ENCODE measurements around the gene IGFLR1. TPM values are rescaled to one million over a fixed set of nuclear protein-coding genes. Genes with fewer than 3 reads are reported as not detected.

The IGFLR1 gene
- total RNA-seq, 4 donors from 2014 or later = 4.4 to 13.8 (median 5.9) TPM

- no peak for TF ChIP-seq CTCF (IDR thresholded peaks at IDR 0.05; ENCODE audit: low read depth)
These were observed 33.2 kb upstream of the IGFLR1 start, which contains the start of gene ARHGAP33 for GRCh38 chr19:35775298-35776101. Gene ARHGAP33, plus strand, starts transcription at chr19:35775564. Its CDS starts 95 bp downstream, at chr19:35775659.

GRCh38 chr19:35775046-35775297 lies 32.7 kb upstream of the IGFLR1 start:
- TF ChIP-seq CTCF (IDR thresholded peaks at IDR 0.05; ENCODE audit: low read depth) = no peak

DNA sequence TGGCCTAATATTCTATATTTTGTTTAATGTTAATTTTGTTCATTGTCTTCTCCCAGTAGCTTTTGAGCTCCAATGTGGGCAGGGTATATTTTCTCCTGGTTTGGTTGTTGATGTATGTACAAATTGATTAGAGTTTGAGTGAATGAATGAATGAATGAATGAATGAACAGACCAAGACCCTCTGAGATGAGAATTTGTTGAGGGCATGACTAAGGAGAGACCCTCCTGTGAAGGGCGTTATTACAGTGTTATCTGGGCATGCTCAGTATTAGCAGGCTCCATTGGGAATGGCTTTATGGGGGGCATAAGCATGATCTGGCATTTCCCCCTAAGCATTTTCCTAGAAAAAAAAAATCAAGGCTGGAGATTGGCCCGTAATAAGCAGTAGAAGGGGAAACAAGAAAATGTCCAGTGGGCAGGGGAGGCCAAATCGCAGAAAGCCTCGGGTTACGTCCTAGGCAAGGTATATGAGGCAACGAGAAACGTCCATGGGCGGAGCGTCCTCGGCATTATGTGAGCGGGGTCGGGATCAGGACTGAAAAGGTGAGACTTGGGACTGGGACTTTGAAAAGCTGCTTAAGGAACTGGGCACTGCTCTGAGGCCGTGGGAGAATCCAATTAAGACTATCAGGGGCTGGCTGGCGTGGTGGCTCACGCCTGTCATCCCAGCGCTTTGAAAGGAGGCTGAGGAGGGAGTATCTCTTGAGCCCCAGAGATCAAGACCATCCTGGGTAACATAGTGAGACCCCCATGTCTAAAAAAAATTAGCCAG lies 32.2 kb upstream of the IGFLR1 start:
- TF ChIP-seq CTCF (IDR thresholded peaks at IDR 0.05; ENCODE audit: low read depth) = no peak

DNA sequence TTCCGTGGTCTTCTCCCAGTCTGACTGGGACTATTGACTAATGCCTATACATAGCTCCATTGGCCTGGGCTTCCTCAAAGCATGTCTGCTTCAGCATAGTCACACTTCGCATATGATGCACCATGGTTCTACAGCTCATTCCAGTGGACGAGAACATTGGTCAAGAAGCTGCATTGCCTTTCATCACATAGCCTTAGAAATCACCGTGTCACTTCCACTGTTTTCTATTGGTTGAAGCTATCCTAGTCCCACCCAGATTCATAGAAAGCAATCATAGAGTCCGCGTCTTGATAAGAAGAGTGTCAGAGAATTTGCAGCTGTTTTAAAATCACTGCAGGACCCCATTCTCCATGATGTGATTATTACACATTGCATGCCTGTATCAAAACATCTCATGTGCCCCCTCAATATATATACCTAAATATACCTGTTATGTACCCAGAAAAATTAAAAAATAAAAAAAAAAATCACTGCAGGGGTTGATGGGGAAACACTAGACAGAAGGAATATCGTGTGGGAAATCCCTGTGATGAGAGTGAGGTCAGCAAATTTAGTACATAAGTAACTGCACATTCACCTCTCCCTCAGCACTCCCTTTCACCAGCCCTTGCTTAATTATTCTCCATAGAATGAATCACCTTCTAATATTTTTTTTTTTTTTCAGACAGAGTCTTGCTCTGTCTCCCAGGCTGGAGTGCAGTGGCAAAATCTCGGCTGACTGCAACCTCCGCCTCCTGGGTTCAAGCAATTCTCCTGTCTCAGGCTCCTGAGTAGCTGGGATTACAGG lies 31.0 kb upstream of the IGFLR1 start:
- no peak for TF ChIP-seq CTCF (IDR thresholded peaks at IDR 0.05; ENCODE audit: low read depth)

GRCh38 chr19:35768082-35768421 lies 25.8 kb upstream of the IGFLR1 start:
- no peak for TF ChIP-seq CTCF (IDR thresholded peaks at IDR 0.05; ENCODE audit: low read depth)

DNA sequence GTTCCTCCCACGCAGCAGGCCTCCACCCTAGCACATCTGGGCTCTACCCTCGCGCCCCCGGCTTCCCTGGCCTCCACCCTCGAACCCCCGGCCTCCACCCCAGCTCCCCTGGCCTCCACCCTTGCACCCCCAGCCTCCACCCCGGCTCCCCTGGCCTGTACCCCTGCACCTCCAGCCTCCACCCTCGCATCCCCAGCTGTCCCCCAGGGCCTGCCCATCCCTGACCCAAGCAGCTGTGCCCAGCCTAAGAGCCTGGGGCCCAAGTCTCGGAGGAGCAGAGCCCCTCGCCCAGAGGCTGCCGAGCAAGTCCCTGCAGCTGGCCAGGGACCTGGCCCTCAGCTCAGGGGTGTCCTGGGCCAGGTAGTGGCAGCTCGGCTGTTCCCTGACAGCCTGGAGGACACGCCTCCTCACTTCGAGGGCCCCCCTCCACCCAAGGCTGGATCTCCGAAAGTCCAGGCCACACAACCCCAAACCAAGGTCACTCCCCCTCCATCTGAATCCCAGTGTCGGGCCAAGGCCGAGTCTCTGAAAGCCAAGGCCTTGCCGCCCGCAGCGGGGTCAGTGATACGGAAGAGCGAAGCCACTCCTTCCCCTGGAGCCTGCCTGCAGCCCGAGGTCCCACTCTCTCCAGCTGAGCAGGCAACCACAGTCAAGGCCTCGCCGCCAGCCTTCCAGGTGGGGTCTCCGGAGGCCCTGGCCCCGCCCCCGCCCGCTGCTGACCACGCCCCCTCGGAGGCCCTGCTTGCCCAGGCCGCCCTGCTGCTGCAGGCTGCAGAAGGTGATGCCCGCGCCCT lies 25.2 kb upstream of the IGFLR1 start:
- TF ChIP-seq CTCF (IDR thresholded peaks at IDR 0.05; ENCODE audit: low read depth) = no peak
